NCI-H460 (cell line): ENCODE data around the gene DRGX. TPM values are rescaled to one million over a fixed set of nuclear protein-coding genes. Genes with fewer than 3 reads are reported as not detected.

Experiments used
- DNase-seq: peaks from one replicate; pipeline ENCODE4 v3.0.0-alpha.2; 2016; ENCODE audit warnings: low read depth; ENCODE audit errors: extremely low read depth
- total RNA-seq: library from RNA; depleted of rRNA; stranded (reverse); fragments of >200 nt; shearing (Covaris generic); gene quantifications from 2 replicates; pipeline ENCODE4 v1.2.3, GENCODE V29; 2014

Gene DRGX
- total RNA-seq, 1 experiment from 2014 or later: not detected

DNA sequence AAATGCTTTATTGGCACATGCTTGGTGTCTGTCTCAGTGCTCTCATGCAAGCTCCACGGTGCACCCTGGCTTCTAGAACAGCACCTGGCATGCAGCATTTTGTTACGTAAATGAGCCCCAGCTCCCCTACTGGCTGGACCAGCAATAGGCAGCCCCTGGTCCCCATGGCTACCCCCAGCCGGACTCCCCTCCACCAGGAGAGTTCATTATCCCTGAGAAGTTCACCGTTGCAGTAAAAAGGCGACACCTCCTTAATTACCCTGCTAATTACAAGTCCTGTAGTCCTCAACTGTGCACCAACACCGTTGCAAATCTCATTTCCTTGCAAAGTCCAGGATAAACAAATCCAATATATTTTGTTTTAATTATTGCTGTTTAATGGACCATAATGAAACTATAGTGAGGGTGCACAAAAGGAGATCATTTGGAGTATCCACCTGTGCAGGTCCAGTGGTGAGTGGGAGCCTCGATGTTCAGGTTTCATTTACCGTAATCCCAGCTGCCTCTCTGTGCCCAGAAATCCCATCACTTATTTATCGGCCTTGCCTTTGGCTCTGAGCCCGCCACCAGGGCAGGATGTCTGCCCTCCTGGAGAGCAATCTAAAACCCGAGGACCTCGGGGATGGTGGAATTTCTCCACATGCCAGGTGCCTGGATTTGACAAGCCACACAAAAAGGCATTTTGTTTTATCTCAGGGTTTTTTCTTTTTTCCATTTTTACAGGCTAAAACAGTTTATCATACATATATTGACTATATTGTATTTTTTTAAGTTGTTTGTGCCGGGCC, 12.8 kb upstream of the DRGX start:
- DNase-seq: no peak

DNA sequence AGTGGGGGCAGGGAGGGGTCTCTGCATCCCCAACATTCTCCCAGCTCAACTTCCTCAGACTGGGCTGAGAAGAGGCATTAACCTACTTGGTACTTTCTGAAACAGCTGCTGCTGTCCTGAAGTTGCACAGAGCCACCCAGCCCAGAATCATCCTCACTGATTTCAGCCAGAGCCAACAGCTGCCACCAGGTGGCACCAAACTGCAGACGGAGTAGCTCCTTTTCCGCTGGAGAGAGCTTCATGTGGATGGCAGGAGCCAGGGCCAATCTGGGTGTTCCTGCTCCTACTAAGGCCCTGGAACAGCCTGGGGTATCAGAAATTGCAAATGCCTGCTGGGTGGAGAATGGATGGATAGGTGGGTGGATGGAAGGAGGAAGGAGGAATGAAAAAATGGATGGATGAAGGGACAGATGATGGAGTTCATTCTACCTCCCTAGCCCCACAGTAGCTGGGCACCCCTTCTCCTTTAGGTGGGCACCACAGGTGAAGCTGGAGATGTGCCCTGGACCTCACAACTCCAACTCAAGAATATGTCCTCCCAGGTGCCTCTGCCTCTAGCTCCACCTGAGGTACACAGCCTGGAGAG, 11.8 kb upstream of the DRGX start:
- DNase-seq: peak; percentile 75

DNA sequence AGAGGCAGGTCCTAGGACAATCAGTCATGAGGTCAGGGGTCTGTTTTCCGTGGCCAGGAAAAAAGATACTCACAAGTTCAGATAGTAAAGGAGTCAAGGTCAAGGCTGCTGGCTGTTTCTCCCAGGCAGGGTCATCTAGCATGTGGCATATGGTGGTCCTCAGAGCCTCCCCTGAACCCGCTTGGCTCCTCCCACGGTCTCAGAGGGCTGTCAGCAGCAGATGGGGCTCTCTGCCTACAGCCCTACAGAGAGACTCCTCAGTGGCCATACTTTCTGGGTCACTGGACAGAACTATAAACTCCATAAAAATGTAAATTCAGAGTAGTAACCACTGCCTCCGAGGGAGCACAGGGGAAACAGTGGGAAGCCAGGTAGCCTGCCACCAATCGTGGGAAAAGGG, 11.3 kb upstream of the DRGX start:
- DNase-seq: no peak

GRCh38 chr10:49404321-49404878, 8.5 kb upstream of the DRGX start:
- DNase-seq: no peak

GRCh38 chr10:49403363-49403762, 7.5 kb upstream of the DRGX start:
- DNase-seq: no peak

GRCh38 chr10:49400365-49400764, 4.5 kb upstream of the DRGX start:
- no peak for DNase-seq

- no peak for DNase-seq
Observed at GRCh38 chr10:49398986-49399385, 3.1 kb upstream of the DRGX start.

- peak; percentile 30 for DNase-seq
Observed at GRCh38 chr10:49398000-49398861, 2.3 kb upstream of the DRGX start.

DNA sequence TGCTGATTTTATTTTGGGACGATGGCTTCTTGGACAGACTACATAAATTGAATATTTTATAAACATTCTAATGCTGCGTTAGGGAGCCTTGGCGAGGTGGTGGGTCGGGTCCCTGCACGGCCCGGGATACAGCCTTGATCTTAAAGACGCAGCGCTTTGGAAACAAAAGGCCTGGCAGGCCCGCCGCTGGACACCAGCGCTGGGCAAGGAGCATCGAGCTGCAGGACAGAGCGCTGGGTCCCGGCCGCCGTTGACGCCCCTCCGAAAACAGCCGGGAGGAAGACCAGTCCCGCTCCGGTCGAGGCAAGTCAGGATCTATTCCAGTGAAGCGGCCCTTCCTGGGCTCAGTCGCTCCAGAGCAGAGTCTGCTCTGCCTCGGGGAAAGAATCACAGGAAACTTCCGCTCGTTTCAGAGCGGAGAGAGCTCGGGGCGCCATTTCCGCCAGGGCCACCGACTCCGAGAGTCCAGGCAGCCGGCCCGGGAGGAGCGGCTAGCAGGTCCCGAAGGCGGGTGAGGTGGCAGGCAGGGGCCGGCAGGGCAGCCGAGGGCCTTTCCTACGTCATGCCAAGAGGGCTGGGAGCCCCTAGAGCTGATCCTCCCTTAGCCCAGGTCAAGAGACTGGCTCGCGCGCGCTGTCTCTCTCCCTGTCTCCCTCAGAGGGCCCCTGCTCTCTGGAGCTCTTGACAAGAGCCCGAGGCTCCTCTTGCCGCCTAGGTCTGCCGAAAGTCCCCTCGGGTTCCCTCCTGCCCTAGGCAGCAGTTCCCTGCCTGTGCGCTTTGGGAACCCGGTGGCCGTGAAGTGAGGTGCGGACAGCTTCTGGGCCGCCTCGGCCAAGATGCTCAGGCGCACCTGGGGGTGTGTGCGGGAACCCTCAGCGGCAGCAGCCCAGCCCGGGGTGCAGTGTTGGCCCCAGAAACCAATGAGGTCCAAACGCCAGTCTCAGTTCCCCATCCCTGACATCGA, 1.4 kb upstream of the DRGX start:
- no peak for DNase-seq

DNA sequence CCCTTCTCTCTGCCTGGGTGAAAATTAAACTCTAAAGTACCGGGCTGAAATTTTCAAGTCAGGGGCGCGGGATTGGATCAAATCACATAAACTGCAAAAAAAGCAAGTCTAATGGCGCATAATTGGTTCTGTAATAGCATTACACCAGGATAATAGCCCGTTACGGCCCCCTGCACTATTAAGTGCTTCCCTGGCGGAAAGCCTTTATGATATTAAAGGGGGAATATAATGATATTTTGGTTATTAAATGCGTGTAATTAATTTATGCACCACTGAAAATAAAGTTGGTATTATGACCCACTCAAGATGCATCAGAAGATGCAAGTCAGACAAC, 744 bp upstream of the DRGX start:
- DNase-seq: no peak

DNA sequence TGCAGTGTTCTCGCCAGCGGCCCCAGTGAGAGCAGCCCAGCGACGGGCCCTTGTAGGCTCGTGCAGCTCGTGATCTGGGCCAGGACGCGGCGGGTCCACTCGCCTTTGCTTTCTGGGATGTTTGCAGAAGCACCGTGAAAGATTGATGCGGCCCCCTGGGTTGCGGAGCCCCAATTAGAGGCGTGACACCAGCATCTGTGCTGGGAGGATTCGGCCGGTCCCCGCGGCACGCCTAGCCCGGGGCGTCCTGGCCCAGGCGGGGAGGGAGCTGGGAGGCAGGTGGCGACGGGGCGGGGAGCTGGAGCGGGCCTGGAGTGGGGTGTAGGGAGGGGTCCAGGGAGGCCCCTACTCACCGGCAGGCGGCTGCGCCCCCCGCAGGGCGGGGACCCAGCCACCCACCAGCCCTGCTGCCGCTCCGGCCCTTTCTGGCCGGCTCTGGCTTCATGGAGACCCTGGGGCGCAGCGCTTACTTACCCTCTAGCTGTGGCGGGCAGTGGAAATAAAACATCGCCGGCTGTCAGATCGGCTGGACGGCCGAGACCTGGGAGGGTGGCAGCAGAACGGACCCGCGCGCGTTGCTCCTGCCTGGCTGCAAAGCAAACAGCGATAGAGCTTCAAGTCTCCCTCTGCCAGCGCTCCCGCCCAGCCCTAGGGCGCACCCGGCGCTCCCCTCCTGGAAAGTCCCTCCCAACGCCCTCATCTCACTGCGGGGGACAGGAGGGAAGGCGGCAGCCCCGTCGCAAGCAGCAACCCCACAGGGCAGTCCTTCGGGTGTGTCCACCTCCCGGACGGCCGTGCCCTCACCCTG, 752 bp downstream of the DRGX start:
- no peak for DNase-seq

GRCh38 chr10:49393757-49394156, 2.1 kb downstream of the DRGX start:
- no peak for DNase-seq

DNA sequence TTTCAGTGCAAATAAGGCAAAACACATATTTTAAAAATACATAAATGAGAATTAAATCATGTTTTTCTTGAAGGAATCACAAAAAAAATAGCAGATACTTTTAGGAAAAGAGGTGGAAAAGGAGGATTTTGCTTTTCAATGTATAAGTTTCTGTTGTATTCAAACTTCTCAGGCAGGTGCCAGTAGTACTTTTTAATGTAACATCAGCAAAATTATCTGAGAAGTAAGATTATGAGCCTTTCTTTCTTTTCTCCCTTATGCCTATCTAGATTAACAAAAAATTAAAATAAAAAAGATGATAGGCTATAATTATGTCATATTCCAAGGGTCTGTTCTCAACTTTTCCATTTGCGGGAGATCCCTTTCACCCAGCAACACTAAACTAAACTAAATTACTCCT, 2.6 kb downstream of the DRGX start:
- no peak for DNase-seq

- DNase-seq: no peak
Observed at GRCh38 chr10:49389361-49389933, 6.4 kb downstream of the DRGX start.

DNA sequence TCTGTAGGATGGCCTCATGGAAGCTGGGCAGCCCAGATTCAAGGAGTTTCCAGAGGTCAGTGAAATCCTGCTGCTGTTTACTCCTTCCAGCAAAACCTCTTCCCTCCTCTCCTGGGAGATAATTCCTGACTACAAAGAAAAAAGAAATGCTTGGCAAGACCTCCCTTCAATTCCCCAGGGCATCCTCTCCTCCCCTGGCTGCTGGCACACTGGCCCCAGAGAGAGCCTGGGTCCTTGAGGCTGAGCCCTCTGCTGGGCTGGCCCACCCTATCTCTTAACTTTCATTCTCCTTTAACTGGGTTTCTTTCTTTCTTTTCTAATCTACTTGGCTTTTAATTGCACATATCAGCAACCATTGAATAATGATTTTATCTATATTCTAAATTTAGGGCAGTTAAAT, 7.7 kb downstream of the DRGX start:
- no peak for DNase-seq

GRCh38 chr10:49387071-49387470, 8.8 kb downstream of the DRGX start:
- DNase-seq: no peak

GRCh38 chr10:49385939-49386922, 9.7 kb downstream of the DRGX start:
- no peak for DNase-seq
